A673 (cell line): ENCODE measurements around the gene GRIN2A. TPM values are rescaled to one million over a fixed set of nuclear protein-coding genes. Genes with fewer than 3 reads are reported as not detected.

ENCODE experiments used
- BruUV-seq: library from RNA; stranded (reverse); fragments of 400-500 nt; replicated peaks from 2 replicates; lab custom pipeline; 2021; lab: Mats Ljungman, UMichigan
- CTCF ChIA-PET: fragments of 300-600 bp; sonication (Branson Sonifier 250); formaldehyde crosslinking; loops from one replicate; lab custom pipeline; 2022; ENCODE audit warnings: antibody characterized with exemption; lab: Charles Lee
- POLR2A ChIA-PET: fragments of 300-600 bp; sonication (Branson Sonifier 250); formaldehyde crosslinking; loops from one replicate; lab custom pipeline; 2022; ENCODE audit warnings: antibody characterized with exemption; ENCODE audit not compliant: low non-redundant PET; lab: Charles Lee
- DNase-seq: peaks from one replicate; pipeline ENCODE4 v3.0.0-alpha.2; 2015; ENCODE audit warnings: low spot score
- H3K27ac ChIP-seq: fragments of 200-600 bp; sonication (generic); 2 replicates; pipeline ENCODE4 v1.5.1; 2016; ENCODE audit warnings: mixed run types, low read depth, mild to moderate bottlenecking, mixed read lengths, antibody characterized with exemption, low read length; ENCODE audit not compliant: poor library complexity, severe bottlenecking
- H3K27me3 ChIP-seq: fragments of 200-600 bp; sonication (generic); replicated peaks from 2 replicates; pipeline ENCODE4 v1.6.1; 2017; ENCODE audit warnings: mixed run types, low read depth, mild to moderate bottlenecking, mixed read lengths, antibody characterized with exemption, low read length; ENCODE audit not compliant: insufficient read depth, poor library complexity
- H3K36me3 ChIP-seq: fragments of 200-600 bp; sonication (generic); 2 replicates; pipeline ENCODE4 v1.6.1; 2016; ENCODE audit warnings: mixed run types, mild to moderate bottlenecking, mixed read lengths, antibody characterized with exemption, low read length; ENCODE audit not compliant: insufficient read depth, poor library complexity, severe bottlenecking
- H3K4me1 ChIP-seq: fragments of 200-600 bp; sonication (generic); 2 replicates; pipeline ENCODE4 v1.6.1; 2017; ENCODE audit warnings: mixed run types, mild to moderate bottlenecking, mixed read lengths, antibody characterized with exemption, low read length; ENCODE audit not compliant: insufficient read depth, poor library complexity, severe bottlenecking
- H3K4me3 ChIP-seq: fragments of 200-600 bp; sonication (generic); 2 replicates; pipeline ENCODE4 v1.5.1; 2016; ENCODE audit warnings: low read depth, mixed run types, mild to moderate bottlenecking, mixed read lengths, low read length; ENCODE audit not compliant: poor library complexity, severe bottlenecking
- H3K9me3 ChIP-seq: fragments of 200-600 bp; sonication (generic); 2 replicates; pipeline ENCODE4 v1.6.1; 2016; ENCODE audit warnings: mixed run types, low read depth, mild to moderate bottlenecking, mixed read lengths, antibody characterized with exemption, low read length; ENCODE audit not compliant: poor library complexity, severe bottlenecking
- EZH2 ChIP-seq: fragments of 200-600 bp; sonication (generic); IDR thresholded peaks from 2 replicates; pipeline ENCODE4 v1.6.1; 2017; ENCODE audit warnings: borderline replicate concordance, low read depth, mild to moderate bottlenecking, mixed read lengths, antibody characterized with exemption, low read length; ENCODE audit not compliant: poor library complexity, severe bottlenecking
- intact Hi-C: fragments of 100-400 bp; cut with micrococcal nuclease; formaldehyde crosslinking; loops from one replicate; pipeline ENCODE4 v1.10.0; 2022; ENCODE audit not compliant: unreplicated experiment
- total RNA-seq: library from RNA; stranded (reverse); gene quantifications from 2 replicates; pipeline ENCODE4 v1.2.3, GENCODE V29; 2021
- TF ChIP-seq, protein P1 (sequence below): fragments of 300-800, 200-600 bp; sonication (generic); conservative IDR thresholded peaks from 2 replicates; pipeline ENCODE4 v1.5.1; 2017; ENCODE audit warnings: low read depth, mild to moderate bottlenecking, antibody characterized with exemption, low read length, moderate library complexity, mixed read lengths

GRIN2A gene
- total RNA-seq, 1 experiment from 2014 or later, result 1.2 TPM

GRCh38 chr16:10171221-10171620, 11.0 kb downstream of the GRIN2A start:
- Histone ChIP-seq H3K27ac (no peak overlapping the region), H3K4me3 (no peak overlapping the region), H3K9me3 (no peaks in the 10 kb centered on the region), H3K4me1 (no peaks in the 10 kb centered on the region), H3K27me3 (peaks cover 6% of the 10 kb centered on the region), H3K36me3 (no peaks in the 10 kb centered on the region)
- POLR2A ChIA-PET, result no interaction called here
- intact Hi-C loops, result no loop called here
- BruUV-seq, result no TSS peak
- no peak for TF ChIP-seq EZH2
- CTCF ChIA-PET, result no interaction called here
- no peak for DNase-seq

DNA sequence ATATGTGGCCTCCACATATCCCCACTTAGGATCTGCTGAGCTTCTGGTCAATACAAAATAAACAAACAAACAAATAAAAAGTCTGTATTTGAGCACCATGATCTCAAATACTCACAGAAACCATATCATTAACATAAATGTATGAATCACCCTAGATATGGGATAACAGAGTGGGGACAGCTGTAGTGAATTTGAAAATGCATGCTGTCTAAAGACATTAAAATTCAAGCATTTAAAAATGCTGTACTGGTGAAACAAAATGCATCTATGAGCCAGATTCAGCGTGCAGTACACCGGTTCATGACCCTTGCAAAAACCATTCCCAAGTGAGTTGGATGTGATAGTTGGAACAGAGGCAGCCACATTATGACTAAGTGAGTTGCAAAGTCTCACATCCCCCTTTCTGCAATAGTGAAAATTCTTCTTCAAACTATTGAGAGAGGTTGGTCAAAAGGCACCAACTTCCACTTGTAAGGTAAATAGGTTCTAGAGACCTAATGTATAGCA, 12.3 kb downstream of the GRIN2A start:
- H3K27ac ChIP-seq, result no peak overlapping the region
- CTCF ChIA-PET, result no interaction called here
- H3K27me3 ChIP-seq, result peaks cover 12% of the 10 kb centered on the region
- POLR2A ChIA-PET, result no interaction called here
- H3K9me3 ChIP-seq, result no peaks in the 10 kb centered on the region
- intact Hi-C loops, result no loop called here
- DNase-seq, result no peak
- BruUV-seq, result no TSS peak
- no peak overlapping the region for H3K4me3 ChIP-seq
- H3K36me3 ChIP-seq, result no peaks in the 10 kb centered on the region
- H3K4me1 ChIP-seq, result no peaks in the 10 kb centered on the region
- TF ChIP-seq, protein P1, sequence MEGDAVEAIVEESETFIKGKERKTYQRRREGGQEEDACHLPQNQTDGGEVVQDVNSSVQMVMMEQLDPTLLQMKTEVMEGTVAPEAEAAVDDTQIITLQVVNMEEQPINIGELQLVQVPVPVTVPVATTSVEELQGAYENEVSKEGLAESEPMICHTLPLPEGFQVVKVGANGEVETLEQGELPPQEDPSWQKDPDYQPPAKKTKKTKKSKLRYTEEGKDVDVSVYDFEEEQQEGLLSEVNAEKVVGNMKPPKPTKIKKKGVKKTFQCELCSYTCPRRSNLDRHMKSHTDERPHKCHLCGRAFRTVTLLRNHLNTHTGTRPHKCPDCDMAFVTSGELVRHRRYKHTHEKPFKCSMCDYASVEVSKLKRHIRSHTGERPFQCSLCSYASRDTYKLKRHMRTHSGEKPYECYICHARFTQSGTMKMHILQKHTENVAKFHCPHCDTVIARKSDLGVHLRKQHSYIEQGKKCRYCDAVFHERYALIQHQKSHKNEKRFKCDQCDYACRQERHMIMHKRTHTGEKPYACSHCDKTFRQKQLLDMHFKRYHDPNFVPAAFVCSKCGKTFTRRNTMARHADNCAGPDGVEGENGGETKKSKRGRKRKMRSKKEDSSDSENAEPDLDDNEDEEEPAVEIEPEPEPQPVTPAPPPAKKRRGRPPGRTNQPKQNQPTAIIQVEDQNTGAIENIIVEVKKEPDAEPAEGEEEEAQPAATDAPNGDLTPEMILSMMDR, result no peak
- TF ChIP-seq EZH2, result no peak

GRCh38 chr16:10169031-10169430, 13.2 kb downstream of the GRIN2A start:
- Histone ChIP-seq H3K27me3 (peaks cover 16% of the 10 kb centered on the region), H3K36me3 (no peaks in the 10 kb centered on the region), H3K4me1 (no peaks in the 10 kb centered on the region), H3K9me3 (no peaks in the 10 kb centered on the region), H3K4me3 (no peak overlapping the region), H3K27ac (no peak overlapping the region)
- CTCF ChIA-PET, result no interaction called here
- no peak for DNase-seq
- no peak for TF ChIP-seq EZH2
- BruUV-seq, result no TSS peak
- intact Hi-C loops, result no loop called here
- POLR2A ChIA-PET, result no interaction called here

GRCh38 chr16:10168258-10168657, 14.0 kb downstream of the GRIN2A start:
- TF ChIP-seq, protein P1, result no peak
- no peak for TF ChIP-seq EZH2
- H3K27ac ChIP-seq, result no peak overlapping the region
- DNase-seq, result no peak
- H3K27me3 ChIP-seq, result peaks cover 16% of the 10 kb centered on the region
- H3K36me3 ChIP-seq, result no peaks in the 10 kb centered on the region
- H3K4me1 ChIP-seq, result no peaks in the 10 kb centered on the region
- POLR2A ChIA-PET, result no interaction called here
- no peaks in the 10 kb centered on the region for H3K9me3 ChIP-seq
- CTCF ChIA-PET, result no interaction called here
- intact Hi-C loops, result no loop called here
- no peak overlapping the region for H3K4me3 ChIP-seq
- no TSS peak for BruUV-seq
